Muscle layer of colon (tissue), 2 donors: ENCODE data around the gene SLC48A1.

Experiments
- H3K27ac ChIP-seq: one replicate; pipeline ENCODE4 v1.7.0; 2013; ENCODE audit warnings: low read depth, mild to moderate bottlenecking, low read length, moderate library complexity
- H3K27me3 ChIP-seq, 2 donors: one replicate each; pipeline ENCODE4 v1.7.0; 2013; ENCODE audit warnings: low read length in 2 of 2, mild to moderate bottlenecking in 2 of 2; ENCODE audit not compliant: insufficient read depth in 2 of 2, control insufficient read depth in 1 of 2
- H3K36me3 ChIP-seq: one replicate; pipeline ENCODE4 v1.7.0; 2013; ENCODE audit warnings: mild to moderate bottlenecking, low read length; ENCODE audit not compliant: insufficient read depth
- H3K4me1 ChIP-seq: one replicate; pipeline ENCODE4 v1.7.0; 2013; ENCODE audit warnings: mild to moderate bottlenecking, low read length; ENCODE audit not compliant: insufficient read depth
- H3K4me3 ChIP-seq, 2 donors: one replicate each; pipeline ENCODE4 v1.7.0; 2013; ENCODE audit warnings: low read length in 2 of 2, low read depth in 1 of 2, mild to moderate bottlenecking in 1 of 2, moderate library complexity in 1 of 2
- H3K9ac ChIP-seq: one replicate; pipeline ENCODE4 v1.7.0; 2013; ENCODE audit warnings: low read length
- H3K9me3 ChIP-seq: one replicate; pipeline ENCODE4 v1.7.0; 2013; ENCODE audit warnings: mild to moderate bottlenecking, low read length
- donor health status: abdominal sarcoma.
- donor health status: Adenocarcinoma of cecum.

SLC48A1 gene

DNA sequence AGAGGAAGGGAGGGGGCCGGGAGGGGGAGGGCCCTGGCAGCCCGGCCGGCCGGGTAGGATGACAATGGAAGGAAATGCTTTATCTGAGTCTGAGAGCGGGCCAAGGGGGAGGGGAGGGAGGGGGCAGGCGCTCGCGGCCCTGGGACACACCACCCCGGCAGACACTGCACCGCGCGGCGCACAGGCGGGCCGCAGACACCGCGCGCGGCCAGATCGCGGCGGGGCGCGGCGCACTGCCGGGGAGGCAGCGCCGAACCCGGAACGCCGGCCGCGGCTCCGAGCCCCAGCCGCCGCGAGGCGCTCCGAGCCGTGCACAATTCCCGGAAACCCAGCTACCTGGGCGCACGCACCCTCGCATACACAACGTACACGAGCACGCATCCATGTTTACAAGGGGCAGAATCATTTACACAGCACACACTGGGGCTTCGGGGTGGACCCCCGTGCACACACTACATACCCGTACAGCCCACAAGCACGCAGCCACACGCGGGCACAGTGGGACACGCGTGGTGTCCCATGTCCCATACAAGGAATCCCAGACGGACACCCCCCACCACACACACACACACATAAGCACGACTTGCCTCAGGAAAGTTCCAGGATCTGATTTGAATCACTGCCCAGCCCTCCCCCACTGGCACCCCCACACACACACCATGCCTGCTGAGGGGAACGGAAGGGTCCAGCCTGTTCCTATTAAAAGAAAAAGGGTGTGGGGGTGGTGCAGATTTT is 47.0 kb downstream of the SLC48A1 start, which contains the start of gene HDAC7:
Gene HDAC7, minus strand, starts transcription at position 8 of the 735 bp plus-strand sequence. CDS start 118 bp downstream, outside the sequence.
- Histone ChIP-seq H3K36me3 (no peaks in the 10 kb centered on the region), H3K4me1 (peaks cover 77% of the 10 kb centered on the region), H3K27me3 (no peaks in the 10 kb centered on the region), H3K4me3 (peak within 1 kb of the TSS; percentile 47 to 94), H3K27ac (peak within 1 kb of the TSS; percentile 98), H3K9ac (peak within 1 kb of the TSS; percentile 78), H3K9me3 (no peaks in the 10 kb centered on the region)

DNA sequence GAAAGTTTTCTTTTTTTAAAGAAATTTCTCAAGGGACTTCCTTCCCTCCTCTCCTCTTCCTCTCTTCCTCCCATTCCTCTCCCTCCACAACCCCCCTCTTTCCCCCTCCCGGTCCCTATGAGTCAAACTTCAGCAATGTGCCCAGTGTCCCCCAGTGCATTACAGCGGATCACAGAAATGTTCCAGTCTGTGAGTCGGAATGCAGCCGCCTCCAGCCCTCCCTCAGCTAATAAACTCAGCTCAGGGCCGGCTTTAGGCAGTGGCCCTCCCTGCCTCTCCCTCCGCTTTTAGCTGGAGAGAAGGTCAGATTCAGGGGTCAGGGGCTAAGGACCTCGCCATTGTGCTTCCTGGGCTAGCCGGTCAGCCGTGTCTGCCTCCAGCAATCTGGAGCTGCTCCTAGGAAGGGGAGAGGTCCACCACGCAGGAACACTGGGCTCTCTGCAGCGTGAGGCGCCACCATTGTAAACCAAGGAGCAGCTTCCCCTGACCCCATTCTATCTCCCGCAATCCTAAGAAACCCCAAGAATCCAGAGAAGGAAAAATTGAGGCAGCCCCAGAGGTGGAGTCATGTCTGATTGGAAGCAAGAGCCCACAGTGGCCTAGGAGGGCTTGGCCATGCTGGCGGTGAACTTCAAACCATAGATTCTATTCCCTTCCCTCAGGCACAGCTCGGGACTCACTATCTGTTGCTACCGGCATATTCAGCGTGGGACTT is 47.8 kb downstream of the SLC48A1 start:
- Histone ChIP-seq H3K27ac (peak overlapping the region; percentile 98), H3K4me1 (peaks cover 78% of the 10 kb centered on the region), H3K36me3 (no peaks in the 10 kb centered on the region), H3K9me3 (no peaks in the 10 kb centered on the region), H3K4me3 (peak overlapping the region; percentile 33 to 94), H3K9ac (peak overlapping the region; percentile 71), H3K27me3 (no peaks in the 10 kb centered on the region)

DNA sequence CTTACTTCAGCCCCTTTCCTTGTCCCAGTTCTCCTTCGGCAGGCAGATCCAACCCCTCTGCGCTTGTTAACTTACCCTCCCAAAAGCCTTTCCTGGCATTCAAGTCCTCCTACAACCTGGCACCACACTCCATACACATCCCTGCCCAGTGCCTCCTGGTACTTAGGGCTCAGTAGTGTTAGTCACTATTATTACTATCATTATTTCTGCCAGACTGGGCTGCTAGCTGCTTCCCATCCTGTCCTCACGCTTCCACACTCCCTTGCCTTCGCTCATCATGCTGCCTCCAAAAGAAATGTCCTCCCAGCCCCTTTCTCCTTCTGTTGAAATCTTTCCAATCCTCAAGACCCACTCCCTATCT is 48.3 kb downstream of the SLC48A1 start:
- Histone ChIP-seq H3K4me1 (peaks cover 76% of the 10 kb centered on the region), H3K9me3 (no peaks in the 10 kb centered on the region), H3K27ac (peak overlapping the region; percentile 98), H3K36me3 (no peaks in the 10 kb centered on the region), H3K4me3 (peak overlapping the region in 1 of 2 donors; percentile 94), H3K27me3 (no peaks in the 10 kb centered on the region), H3K9ac (peak overlapping the region; percentile 71)

DNA sequence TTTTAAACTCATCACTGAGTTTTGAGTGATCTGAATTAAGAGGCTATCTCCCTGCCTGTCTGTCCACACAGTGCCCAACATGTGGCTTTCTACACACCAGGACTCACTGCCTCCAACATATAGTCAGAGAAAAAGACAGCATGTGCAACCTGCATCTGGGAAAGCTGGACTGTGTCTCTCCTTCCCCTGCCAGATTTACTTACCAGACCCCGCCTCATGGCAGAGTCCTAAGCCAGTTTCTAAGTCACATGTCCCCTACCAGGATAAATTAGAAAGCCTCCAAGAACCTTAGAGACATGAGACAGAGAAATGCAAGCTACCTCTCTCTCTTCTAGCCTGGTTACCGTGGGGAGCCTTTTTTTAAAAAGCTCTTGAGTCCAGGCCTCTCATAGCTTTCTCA is 49.4 kb downstream of the SLC48A1 start:
- H3K36me3 ChIP-seq, result no peaks in the 10 kb centered on the region
- no peaks in the 10 kb centered on the region for H3K27me3 ChIP-seq
- H3K4me1 ChIP-seq, result peaks cover 69% of the 10 kb centered on the region
- H3K9me3 ChIP-seq, result no peaks in the 10 kb centered on the region
- no peak overlapping the region for H3K4me3 ChIP-seq
- no peak overlapping the region for H3K9ac ChIP-seq
- peak overlapping the region; percentile 98 for H3K27ac ChIP-seq

DNA sequence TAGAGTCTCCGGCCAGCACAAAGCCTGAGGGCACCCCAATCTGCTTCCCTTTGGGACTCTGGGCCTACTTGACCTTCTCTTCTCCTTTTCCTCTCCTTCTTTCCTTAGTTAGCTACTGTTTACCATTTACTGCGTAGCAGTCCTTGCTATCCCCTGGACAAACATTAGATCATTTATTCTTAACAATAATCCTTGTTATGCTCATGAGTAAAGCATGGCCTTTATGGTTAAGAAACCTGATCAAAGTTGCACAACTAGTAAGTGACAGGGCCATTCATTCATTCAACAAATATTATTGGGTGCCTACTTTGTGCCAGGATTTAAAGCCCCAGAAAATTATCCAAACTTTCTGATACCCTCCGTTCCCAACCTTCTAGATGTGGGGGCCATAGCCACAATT is 49.8 kb downstream of the SLC48A1 start:
- Histone ChIP-seq H3K4me3 (no peak overlapping the region), H3K27me3 (no peaks in the 10 kb centered on the region), H3K36me3 (no peaks in the 10 kb centered on the region), H3K9me3 (no peaks in the 10 kb centered on the region), H3K27ac (peak overlapping the region; percentile 98), H3K4me1 (peaks cover 65% of the 10 kb centered on the region), H3K9ac (no peak overlapping the region)

DNA sequence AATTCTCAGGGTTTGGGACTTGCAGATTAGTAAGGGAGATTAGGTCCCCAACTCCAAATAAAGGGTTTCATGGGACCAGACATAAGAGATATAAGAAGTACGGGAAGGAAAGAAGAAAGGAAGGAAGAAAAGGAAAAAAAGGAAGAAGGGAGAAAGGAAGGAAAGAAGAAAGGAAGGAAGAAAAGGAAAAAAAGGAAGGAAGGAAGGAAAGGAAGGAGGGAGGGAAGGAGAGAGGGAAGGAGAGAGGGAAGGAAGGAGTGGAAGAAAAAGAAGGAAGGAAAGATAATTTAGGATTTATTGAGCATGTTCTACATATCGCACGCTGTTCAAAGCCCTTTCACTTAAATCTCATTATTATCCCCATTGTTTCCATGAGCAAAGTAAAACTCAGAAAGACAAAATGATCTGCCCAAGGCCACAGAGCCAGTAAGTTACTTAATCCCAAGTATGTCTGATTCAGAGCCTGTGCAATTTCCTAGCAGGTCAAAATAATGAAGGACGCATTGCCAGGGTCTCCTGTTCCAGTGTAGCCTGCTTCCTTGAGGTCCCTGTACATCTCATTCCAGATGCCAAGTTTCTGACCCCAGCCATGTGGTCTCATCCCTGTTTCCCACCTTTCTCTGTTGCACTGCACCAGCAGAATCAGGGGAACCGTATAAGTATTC is 50.5 kb downstream of the SLC48A1 start:
- Histone ChIP-seq H3K9me3 (no peaks in the 10 kb centered on the region), H3K4me3 (no peak overlapping the region), H3K9ac (no peak overlapping the region), H3K27me3 (no peaks in the 10 kb centered on the region), H3K27ac (peak overlapping the region; percentile 76), H3K36me3 (no peaks in the 10 kb centered on the region), H3K4me1 (peaks cover 65% of the 10 kb centered on the region)

DNA sequence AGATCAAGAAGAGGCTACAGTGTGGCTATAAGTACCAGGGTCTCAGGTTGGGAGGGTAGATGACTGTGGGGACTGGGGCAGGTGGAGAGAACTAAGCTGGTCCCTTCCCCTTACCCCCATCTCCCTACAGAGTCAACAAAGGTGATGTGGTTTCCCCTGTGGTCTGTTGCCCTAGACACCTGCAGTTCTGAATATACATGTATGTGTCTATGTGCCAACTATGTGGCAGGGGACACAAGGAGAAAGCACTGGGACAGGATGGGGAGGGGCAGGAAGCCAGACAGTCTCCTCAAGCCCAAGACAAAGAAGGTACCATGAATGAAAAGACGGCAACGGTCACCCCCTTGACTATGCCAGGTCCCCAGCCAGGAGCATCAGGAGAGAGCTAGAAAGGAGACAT is 51.2 kb downstream of the SLC48A1 start:
- Histone ChIP-seq H3K27me3 (no peaks in the 10 kb centered on the region), H3K4me1 (peaks cover 69% of the 10 kb centered on the region), H3K4me3 (no peak overlapping the region), H3K27ac (peak overlapping the region; percentile 76), H3K36me3 (no peaks in the 10 kb centered on the region), H3K9ac (no peak overlapping the region), H3K9me3 (no peaks in the 10 kb centered on the region)

DNA sequence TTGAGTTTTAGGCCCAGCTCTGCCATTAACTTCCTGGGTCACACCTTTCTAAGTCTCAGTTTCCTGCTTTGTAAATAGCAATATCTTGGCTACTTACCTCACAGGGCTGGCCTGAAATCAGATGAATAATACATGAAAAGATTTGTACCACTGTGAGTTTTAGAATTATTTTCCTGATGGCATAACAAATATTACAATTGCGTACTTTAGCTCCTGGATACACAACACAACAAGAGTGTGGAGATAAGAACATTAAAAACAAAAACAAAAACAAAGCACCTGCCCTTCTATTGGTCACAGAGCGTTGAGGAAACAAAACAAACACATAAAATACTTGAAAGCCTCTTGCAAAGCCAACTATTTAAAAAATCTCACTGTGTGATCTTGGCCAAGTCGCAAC is 51.6 kb downstream of the SLC48A1 start:
- Histone ChIP-seq H3K4me1 (peaks cover 73% of the 10 kb centered on the region), H3K27ac (peak overlapping the region; percentile 76), H3K36me3 (no peaks in the 10 kb centered on the region), H3K27me3 (no peaks in the 10 kb centered on the region), H3K4me3 (peak overlapping the region in 1 of 2 donors; percentile 5), H3K9ac (no peak overlapping the region), H3K9me3 (no peaks in the 10 kb centered on the region)

DNA sequence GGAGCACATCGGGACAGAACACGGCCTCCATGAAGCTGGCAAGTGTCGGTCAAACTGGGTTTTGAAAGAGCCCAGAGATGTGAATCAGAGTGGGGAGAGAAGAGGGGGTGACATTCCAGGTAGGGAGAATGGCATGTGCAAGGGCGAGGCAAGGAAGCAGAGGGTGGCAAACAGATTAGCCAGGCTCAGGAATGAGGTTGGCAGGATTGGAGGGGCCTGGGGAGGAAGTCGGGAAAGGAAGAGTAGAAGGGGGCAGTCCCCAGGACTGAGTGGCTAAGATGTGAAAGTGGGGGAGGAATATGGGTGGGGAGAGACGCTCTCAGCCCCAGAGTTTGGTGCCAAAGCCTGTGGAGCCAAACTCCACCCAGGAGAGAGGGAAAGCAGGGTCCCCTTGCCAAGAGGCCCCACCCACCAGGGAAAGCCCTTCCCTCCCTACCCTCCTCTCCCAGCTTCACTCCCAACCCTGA is 52.2 kb downstream of the SLC48A1 start:
- Histone ChIP-seq H3K9me3 (no peaks in the 10 kb centered on the region), H3K4me3 (peak overlapping the region in 1 of 2 donors; percentile 5), H3K4me1 (peaks cover 74% of the 10 kb centered on the region), H3K36me3 (no peaks in the 10 kb centered on the region), H3K27ac (peak overlapping the region; percentile 76), H3K27me3 (no peaks in the 10 kb centered on the region), H3K9ac (peak overlapping the region; percentile 36)

DNA sequence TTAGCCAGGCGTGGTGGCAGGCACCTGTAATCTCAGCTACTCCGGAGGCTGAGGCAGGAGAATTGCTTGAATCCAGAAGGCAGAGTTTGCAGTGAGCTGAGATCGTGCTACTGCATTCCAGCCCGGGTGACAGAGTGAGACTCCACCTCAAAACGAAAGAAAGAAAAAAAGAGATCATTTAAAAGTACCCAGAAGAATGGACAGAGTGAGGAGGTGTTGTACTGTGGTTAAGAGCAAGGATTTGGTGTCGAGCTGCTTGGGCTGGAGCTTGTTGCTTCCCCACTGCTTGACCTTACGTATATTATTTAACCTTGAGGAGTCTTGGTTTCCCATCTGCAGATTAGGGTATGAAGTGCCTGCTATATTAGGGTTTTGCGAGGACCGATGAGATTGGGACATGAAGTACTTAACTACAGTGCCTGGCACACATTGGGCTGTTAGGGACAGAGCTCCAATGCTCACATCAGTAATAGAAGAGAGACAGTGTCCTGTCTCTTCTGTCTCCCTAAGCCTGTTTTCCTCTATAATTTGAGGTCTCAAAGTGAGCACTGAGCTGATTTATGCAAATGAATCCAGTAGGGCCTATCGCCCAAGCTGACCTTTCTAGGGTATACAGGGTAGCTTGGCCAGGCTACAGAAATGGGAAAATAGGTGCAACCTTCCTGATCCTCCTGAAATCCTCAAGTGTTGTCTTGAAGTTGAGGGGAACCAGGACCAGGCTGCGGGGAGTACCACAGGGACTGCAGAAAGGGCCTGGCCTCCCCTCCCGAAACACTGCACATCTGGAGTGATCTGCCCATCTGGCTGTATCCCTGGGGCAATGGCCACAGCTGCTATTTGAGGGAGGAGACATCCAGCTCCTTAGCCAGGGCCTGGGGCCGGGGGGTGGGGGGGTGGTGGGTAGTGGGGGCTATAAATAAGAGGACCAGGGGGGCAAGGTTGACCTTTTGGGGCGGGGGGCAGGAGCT is 55.3 kb downstream of the SLC48A1 start:
- Histone ChIP-seq H3K4me3 (no peak overlapping the region), H3K27ac (peak overlapping the region; percentile 8), H3K4me1 (peaks cover 47% of the 10 kb centered on the region), H3K9me3 (no peaks in the 10 kb centered on the region), H3K27me3 (no peaks in the 10 kb centered on the region), H3K36me3 (no peaks in the 10 kb centered on the region), H3K9ac (peak overlapping the region; percentile 12)
